ENCODE data around the gene HEATR1.
"Not testable (repeated sequence)": the region's sequence is repeated elsewhere in the genome, so short reads cannot be mapped to it uniquely, and the experiment has no call there.

Gene HEATR1

DNA sequence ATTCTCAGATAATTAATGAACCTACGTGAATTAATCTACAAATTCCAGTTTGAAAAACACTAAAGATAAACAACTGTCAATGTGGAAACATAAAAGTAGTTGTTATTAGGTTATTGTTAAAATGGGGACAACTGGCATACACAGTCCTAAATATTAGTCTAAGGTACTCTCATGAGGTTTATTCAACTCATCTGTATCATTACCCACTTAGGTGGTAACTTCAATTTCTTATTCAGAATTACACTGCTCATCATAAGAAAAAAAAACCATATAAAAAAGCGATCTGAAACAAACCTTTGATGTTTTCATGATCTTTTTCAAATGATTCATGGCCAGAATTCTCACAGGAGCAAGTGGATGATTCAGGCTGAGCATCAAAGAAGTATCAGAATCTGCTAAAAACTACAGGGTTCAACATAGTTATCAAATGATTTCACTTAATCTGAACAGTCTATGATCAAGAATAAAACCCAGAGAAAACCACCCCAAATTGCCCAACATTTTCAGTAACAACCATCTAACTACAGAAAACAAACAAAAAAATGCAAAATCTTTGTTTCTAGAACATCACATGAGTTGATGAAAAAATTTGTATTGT, 13.7 kb downstream of the HEATR1 start:
- DNase-seq = no peak

DNA sequence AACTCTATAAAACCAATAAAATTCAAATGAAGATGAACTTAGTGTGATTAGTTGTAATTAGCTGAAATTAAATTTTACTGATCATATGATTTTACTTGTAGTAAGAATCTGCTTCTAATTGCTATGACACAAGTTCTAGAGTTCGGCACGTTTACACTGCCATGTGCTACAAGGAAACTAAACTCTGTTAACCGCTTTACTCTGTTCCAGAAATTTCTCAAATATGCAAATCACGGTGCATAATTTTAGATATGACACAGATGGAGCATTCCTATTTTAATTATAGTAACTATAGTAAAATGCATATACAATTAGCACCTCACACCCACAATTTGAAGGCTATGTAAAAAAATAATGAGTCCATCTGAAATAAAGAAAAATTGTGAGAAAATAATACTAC, 14.8 kb downstream of the HEATR1 start:
- DNase-seq = no peak

DNA sequence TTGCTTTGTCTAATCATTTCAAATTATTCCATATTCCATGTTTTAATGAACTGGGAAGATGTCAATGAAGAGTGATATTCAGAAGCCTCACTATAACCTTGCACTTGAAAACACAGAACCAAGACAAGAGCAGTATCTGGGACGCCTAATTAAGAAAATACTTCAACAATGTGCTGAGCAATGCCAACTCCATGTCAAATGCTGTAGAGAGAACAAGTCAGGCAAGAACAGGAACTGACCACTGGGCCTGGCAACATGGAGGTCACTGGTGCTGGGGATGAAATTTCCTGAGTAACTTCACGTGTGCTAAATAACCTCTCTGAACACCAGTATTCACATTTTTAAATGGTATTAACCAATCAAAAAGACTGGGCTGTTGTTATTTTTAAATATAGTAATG, 22.8 kb downstream of the HEATR1 start:
- no peak for DNase-seq

DNA sequence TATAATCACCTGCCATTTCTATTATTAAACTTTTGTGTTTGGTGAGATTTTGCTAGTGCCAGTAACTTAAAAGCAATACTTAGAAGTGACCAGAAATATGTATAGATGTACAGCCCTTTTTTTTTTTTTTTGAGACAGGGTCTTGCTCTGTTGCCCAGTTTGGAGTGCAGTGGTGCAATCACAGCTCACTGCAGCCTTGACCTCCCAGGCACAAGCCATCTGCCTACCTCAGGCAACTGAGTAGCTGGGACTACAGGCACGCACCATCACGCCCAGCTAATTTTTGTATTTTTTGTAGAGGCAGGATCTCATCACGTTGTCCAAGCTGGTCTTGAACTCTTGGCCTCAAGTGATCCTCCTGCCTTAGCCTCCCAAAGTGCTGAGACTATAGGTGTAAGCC, 23.9 kb downstream of the HEATR1 start:
- DNase-seq = not testable (repeated sequence)

DNA sequence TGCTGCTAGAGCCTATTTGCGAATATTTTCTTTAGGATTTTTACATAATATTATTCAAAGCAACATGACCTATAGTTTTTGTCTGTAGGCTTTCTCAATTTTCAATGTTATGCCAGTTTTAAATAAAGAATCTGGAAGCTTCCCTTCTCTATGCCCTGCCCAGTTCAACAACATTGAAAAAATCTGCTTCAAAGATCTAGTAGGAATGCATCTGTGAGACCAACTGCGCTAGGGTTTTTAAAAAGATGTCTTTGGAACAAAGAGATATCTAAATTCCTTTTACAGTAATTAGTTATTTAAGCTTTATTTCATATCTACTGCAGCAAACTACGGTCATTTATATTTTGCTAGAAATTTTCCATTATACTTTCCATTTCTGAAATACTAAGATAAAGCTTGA, 25.7 kb downstream of the HEATR1 start:
- no peak for DNase-seq

DNA sequence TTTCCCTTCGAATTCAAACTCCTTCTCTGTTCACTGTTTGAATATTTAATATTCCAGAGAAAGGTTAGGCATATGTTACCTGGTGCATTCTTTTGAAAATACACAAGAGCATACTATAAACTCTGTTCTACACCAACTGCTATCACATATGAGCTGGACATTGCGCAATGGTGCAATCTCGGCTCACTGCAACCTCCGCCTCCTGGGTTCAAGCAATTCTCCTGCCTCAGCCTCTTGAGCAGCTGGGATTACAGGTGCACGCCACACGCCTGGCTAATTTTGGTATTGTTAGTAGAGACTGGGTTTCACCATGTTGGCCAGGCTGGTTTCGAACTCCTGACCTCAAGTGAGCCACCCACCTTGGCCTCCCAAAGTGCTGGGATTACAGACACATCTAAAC, 27.3 kb downstream of the HEATR1 start:
- DNase-seq = not testable (repeated sequence)

DNA sequence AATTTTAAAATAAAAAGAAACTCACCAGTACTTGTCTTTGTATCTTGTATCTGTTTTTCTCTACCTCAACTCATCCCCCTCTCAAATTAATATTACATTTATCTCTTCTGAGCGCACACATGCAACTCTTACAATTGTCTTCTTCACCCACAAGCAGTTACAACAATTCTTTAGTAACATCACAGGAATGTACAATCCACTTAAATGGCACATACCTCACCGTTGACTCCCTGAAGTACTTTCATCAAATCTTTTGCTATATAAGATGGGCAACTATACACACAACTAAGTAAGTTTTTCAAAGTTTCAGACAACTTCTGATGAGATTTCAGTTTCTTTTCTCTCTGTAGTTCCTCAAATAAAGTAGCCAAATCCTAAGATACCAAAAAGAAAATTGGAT, 28.3 kb downstream of the HEATR1 start:
- DNase-seq = no peak

DNA sequence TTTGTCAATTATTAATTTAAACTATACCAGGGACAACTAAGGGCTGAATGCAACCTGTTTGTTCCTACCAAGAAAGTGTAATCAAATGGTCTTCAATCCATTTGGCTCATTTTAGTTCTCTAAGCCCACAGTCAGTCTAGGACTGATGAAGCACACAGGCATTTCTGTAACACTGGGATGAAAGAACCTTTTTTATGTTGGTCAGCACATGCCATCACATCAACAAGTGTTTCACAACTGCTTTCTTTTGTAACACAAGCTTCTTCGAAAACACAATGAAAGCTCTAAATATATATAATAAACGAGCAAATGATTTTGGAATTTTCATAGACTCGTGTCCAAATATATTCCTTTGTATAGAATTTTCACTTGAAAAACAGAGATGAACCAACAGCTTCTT, 28.8 kb downstream of the HEATR1 start:
- no peak for DNase-seq

DNA sequence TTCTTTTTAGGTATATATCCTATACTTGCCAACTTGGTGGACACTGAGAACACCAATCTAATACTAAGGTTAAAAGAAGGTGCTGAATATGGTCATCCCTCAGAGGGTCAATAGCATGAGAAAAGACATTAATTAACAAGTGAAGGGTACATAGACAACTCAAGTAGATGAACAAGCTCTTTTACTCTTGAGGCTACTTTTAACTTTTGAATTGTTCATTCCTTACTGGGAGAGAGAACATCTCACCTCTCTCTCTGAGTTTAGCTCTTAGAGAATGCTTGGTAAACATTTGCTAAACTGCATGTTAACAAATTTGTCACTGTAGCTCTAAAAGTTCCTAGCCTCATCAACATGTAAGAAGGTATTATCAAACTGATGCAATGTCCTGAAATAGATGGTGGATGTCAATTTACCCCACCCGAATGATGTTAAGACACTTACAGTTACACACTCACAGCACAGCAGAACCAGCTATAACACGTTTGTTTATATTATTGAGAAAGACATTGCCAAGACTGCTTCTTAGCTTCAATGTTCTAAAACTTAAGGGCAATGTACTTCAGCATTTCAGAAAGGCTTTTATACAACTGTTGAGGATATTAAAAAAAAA, 35.9 kb downstream of the HEATR1 start:
- no peak for DNase-seq

DNA sequence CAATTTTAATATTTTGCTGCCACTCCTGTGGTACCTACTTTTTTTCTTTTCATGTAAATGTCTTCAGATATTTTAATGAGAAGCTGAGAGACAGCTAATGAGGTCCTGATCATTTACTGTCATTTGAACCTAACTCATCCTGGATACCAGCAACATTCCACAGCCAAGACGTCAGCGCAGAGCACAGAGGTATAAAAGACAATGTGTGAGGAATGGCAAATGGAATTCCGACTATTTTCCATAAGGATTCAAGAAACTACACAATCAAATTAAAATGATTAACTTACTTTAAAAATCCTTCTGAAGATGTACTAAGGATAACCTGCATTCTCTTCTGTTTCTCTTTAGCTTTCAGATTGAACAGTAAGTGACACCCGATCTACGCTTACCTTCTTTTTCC, 38.8 kb downstream of the HEATR1 start:
- no peak for DNase-seq

DNA sequence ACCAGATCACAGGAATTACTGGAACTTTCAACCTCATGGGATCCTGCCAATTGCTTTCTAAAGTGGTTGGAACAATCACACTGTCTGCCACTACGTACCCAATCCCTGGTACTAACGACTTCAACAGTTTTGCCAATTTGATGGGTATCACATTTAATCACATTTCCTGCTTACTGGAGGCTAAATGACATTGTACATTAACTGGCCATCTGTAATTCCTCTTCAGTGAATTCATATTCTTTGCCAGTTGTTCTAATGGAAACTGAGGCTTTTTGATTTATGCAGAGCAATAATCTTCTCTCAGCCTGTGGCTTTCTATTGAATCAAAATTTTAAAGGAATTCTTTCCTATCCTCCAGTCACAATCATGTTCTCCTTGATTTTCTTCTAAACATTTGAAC, 42.3 kb downstream of the HEATR1 start:
- no peak for DNase-seq

DNA sequence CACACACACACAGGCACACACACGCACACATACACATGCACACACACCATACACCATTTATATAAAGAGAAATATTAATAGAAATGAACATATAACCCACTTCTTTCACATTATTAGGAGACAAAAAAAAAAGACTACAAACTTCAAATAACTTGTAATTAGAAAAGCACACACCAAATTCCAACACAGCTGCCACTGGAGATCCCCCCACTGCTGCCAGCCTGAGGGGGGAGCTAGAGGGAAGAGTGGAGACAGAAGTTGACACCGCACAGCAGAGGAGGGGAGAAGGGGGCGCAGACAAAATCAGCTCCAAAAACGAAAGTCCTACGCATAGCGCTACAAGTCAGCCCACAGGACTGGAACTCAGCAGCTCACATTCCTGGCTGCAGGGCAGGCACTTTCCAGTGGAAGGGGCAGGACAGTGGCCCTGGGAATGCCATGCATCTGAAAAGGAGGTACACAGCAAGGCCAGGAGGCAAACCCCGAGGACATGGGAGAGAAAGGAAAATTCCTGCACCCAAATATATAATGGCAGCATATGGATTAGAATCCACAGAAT, 44.0 kb downstream of the HEATR1 start:
- no peak for DNase-seq

DNA sequence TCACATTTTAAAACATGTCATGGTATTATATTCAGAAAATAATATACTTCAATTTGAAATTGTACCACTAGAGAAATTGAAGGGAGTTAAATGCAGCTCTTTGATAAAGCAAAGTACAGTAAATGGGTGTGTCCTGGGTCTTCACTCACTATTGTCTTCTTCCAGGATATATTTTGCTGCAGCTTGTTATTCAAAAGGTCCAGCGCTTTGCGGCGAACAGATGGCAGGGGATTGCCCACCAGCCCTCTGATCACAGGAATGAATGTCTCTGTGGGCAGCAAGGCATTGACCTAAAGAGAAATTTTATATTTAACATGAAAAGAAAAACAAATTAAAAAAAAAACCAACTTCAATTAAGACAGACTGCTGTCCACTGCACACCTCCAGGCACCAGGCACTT, 45.5 kb downstream of the HEATR1 start:
- no peak for DNase-seq

DNA sequence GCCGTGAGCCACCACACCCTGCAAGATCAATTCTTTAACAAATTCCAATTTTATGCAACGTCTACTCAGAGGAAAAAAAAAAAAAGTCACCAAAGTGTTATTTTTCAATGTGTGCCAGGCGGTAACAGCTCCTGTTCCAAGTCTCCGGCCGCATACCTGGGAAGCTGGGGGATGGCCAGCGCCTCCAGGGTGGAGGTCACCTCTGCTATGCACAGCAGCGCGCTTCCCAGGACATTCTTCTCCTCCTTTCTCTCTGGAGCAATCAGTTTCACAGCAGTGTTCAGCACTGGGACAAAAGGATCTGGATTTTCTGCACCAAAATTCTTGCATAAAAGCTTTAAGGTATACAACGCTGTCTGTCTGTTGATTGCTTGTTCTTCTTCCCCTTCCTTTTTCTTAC, 46.2 kb downstream of the HEATR1 start:
- DNase-seq = no peak

DNA sequence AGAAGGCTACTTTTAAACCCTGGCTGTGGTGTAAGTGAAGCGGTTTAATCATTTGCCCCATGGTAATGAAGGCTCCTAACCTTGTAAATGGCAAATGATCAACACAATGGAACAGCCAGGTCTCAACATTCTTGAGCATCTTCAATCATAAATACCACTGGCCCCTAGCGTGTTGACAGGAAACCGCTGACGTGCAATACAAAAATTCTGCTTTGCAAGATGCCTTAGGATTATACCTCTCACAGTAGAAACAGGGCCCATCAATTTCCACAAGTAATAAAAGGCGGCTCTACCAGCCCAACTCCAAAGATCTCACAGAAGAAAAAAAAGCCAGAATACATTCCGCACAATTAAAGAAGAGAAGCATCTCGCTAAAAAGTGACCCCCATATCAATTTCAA, 47.7 kb downstream of the HEATR1 start:
- DNase-seq = no peak

DNA sequence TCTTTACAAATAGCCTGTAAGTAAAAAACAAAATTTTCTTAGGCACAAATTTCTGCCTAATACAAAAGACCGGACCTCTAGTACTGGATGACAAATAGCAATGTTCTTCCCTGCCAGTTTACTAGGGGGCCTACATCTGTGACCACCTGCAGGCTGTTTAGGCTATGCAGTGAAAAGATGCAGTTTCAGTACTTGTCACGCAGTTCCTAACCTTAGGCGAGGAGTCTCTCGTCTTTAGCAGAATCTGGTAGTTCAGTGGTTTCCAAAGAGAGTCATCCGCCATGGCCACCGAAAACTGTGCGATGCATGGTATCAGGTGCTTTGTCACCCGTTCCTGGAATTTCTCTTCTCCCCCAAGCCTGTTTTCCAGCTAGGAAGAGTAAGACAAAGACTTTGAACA, 50.9 kb downstream of the HEATR1 start:
- DNase-seq = no peak

DNA sequence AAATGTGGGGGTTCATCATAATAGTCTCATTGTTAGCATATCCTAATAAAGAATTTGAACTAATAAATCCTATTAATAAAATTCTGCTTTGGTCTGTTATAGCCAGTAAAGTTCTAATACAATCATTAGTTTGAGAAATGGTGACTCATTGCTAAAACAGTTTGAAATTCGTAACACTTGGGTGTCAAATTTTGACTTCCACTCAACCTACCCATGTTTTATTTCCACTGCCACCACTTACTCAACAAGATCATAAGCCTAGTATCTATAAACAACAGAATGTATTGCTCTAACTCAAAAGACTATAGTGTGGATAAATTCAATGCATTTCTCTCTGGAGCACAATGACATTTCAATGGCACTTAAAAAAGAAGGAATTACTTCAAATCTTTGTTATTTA, 51.4 kb downstream of the HEATR1 start:
- no peak for DNase-seq

DNA sequence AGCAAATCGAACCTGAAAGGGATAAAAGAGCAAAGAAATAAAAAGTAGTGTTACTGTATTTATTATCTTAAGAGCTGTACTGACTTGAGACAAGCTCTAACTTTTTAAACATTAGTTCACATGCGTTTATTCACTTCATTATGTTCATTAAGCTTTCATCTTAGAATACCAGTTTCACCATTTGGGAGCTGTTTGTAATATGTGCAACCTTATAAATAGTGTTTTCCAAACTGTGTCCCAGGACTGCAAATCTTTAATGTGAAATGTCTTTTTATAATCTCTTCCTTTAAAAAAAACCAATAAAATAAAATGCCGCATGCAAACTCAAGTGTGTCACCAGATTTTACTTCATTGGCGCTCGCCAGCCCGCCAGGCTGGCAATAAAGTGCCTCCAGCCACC, 52.2 kb downstream of the HEATR1 start:
- DNase-seq = no peak

DNA sequence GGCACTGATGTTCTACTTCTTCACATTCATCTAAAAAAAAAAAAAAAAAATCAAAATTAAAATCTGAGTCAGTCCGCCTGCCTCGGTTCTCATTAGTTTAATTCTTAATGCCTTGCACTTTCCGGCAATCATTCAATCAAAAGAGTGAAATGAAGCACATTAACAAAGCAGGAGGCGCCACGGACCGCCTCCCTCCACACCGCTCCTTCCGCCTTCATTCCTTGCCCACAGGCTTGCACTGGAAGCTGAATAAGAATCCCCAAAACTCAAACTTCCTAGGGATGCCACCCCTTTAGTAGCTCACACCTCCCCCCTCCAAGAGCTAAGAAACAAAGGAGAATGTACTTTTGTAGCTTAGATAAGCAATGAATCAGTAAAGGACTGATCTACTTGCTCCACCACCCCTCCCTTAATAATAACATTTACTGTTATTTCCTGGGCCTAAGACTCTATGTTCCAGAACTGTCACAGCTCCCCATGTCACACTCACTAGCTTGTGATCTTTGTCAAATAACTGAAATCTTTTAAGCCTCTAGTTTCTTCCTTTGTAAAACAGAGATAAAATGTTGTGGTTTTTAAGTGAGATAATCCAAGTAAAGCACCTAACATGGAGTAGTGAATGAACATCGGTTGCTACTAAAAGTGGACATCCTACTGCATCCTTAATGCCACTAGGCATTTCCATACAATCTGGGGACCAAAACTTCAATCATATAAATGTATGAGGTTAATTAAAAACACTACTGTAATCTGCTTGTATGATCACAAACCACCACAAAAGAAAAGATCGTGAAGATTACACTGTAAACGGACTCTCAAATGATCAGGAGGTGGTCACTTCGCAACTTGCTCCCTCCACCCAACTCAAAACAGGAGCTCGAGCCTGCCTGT, 53.1 kb downstream of the HEATR1 start:
- DNase-seq = no peak

DNA sequence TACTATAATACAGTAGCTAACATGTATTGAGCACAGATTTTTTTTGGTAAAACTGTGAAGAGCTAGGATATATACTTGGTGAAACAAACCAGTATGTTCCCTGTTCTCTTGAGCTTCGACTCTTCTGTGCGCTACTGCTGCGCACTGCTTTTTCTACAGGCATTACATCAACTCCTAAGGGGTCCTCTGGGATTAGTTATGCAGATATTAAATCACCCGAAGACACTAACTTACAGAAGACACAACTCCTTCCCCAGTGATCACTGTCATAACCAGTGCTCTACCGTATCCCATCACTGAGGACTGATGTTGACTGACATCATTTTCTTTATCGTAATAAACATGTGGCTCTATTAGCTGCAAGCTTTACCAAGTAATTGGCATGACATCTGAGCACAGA, 55.9 kb downstream of the HEATR1 start:
- DNase-seq = no peak

DNA sequence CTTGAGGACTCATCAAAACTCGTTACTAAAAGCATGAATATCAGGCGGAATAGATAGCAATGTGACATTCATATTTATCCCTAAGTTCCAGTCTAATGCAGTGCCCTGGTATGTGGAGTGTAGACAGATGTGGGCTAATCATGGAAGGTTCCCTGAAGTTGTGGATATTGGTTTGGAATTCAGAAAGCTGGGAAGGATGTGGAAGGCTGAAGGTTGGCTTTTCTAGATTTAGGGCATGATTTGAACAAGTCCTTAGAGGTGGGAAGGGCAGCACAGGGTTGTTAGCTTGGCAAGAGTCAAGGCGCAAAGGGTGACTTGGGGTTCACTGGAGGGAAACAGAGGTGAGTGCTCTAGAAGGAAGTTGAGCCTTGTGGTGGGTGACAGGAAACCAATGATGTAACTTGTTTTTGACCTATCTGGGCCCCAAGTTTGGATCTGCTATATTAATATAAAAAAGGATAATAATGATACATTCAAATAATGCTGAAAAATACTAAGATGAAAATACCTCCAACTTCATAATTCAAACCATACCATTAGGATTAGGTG, 58.6 kb downstream of the HEATR1 start:
- no peak for DNase-seq

DNA sequence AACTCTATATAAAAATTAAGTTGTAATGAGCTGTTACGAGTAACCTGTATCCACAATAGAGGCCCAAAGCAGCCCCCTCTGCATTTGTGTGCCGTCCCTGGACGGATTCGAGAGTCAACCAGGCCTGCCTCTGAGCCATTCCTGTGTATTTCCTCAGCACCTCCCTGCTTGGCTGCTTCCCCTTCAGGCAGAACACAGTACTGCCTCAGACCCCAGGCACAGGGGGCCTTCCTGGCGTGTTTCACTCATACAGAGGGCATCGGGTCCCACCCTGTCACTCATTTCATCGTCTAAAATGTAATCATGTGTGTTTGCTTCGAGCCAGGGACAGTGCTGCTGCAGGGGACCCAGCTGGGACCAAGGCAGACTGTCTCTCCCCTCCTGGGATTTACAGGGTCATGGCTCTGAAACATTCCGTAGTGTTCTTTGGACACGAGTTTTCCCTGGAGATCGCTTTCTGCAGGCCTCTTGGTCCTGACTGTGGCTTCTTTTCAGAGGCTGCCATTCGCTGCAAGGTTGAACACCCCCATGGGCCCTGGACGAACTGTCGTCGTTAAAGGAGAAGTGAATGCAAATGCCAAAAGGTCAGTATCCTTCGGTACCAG, 61.1 kb downstream of the HEATR1 start:
- DNase-seq = peak; percentile 46

DNA sequence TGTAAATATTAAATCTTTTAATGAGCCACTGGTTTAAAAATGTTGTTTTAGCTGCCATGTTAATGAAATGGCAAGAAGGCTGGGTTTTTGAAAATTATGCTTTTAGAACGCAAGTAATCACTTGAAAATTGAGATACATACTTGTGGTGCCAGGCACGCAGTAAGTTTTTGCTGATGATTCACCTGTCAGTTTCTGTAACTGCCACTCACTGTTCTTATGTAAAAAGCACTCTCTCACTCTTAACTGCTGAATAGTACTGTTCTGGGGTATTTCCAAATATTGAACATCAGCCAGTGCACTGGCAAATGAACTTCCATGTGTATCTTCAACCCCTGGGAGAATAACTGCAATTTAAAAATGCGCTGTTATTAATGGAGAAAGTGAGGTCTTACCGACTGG, 62.6 kb downstream of the HEATR1 start:
- DNase-seq = no peak
